ENCODE data around the gene HTT.
A peak's percentile ranks its signal among the peaks of the same experiment; 100 is the strongest.
"Not testable (repeated sequence)": the region's sequence is repeated elsewhere in the genome, so short reads cannot be mapped to it uniquely, and the experiment has no call there.

The HTT gene

GRCh38 chr4:3046162-3046561 is 28.3 kb upstream of the HTT start:
- DNase-seq (ENCODE audit: low read depth, low spot score) = no peak

- DNase-seq (ENCODE audit: low read depth, low spot score) = no peak
These were observed 27.9 kb upstream of the HTT start for GRCh38 chr4:3046623-3047022.

- peak; percentile 17 for DNase-seq (ENCODE audit: low read depth, low spot score)
These were observed 26.8 kb upstream of the HTT start for GRCh38 chr4:3047464-3048286.

- not testable (repeated sequence) for DNase-seq (ENCODE audit: low read depth, low spot score)
These were observed 23.2 kb upstream of the HTT start for GRCh38 chr4:3051141-3051897.

- no peak for DNase-seq (ENCODE audit: low read depth, low spot score)
These were observed 20.2 kb upstream of the HTT start for GRCh38 chr4:3054169-3054759.

- no peak for DNase-seq (ENCODE audit: low read depth, low spot score)
These were observed 14.5 kb upstream of the HTT start for GRCh38 chr4:3059943-3060342.

- DNase-seq (ENCODE audit: low read depth, low spot score) = no peak
These were observed 13.5 kb upstream of the HTT start for GRCh38 chr4:3060946-3061345.

GRCh38 chr4:3062471-3062870 is 12.0 kb upstream of the HTT start:
- DNase-seq (ENCODE audit: low read depth, low spot score) = no peak

GRCh38 chr4:3065551-3065950 is 8.9 kb upstream of the HTT start:
- no peak for DNase-seq (ENCODE audit: low read depth, low spot score)

GRCh38 chr4:3066836-3067400 is 7.6 kb upstream of the HTT start:
- DNase-seq (ENCODE audit: low read depth, low spot score) = no peak

- DNase-seq (ENCODE audit: low read depth, low spot score) = no peak
These were observed 6.9 kb upstream of the HTT start for GRCh38 chr4:3067473-3068001.

GRCh38 chr4:3069661-3070199 is 4.8 kb upstream of the HTT start:
- no peak for DNase-seq (ENCODE audit: low read depth, low spot score)

- DNase-seq (ENCODE audit: low read depth, low spot score) = no peak
These were observed 3.6 kb upstream of the HTT start for GRCh38 chr4:3070709-3071500.

- no peak for DNase-seq (ENCODE audit: low read depth, low spot score)
These were observed 2.7 kb upstream of the HTT start for GRCh38 chr4:3071811-3072210.

- DNase-seq (ENCODE audit: low read depth, low spot score) = no peak
These were observed 1.1 kb upstream of the HTT start for GRCh38 chr4:3073158-3074077.

- no peak for DNase-seq (ENCODE audit: low read depth, low spot score)
These were observed 568 bp downstream of the HTT start for GRCh38 chr4:3074846-3075651.

GRCh38 chr4:3075652-3075981 is 1.1 kb downstream of the HTT start:
- DNase-seq (ENCODE audit: low read depth, low spot score) = no peak

- DNase-seq (ENCODE audit: low read depth, low spot score) = no peak
These were observed 3.3 kb downstream of the HTT start for GRCh38 chr4:3077796-3078195.

- no peak for DNase-seq (ENCODE audit: low read depth, low spot score)
These were observed 5.2 kb downstream of the HTT start for GRCh38 chr4:3079694-3080123.

All from activated naive CD8-positive, alpha-beta T cell treated with anti-CD3 and anti-CD28 coated beads, Interleukin-2, amount 50 U/mL, for 16 hours (primary cell).